SIG-M5 treated with dmso at 0.1 percent for 504 hours (cell line): ENCODE results near the gene TRIM66.
A peak's percentile ranks its signal among the peaks of the same experiment; 100 is the strongest.

ENCODE experiments used
- DNase-seq: peaks from one replicate; lab custom pipeline; 2025; ENCODE audit not compliant: unreplicated experiment; lab: John Stamatoyannopoulos, UW

TRIM66 gene

GRCh38 chr11:8577791-8578581 lies 104.5 kb downstream of the TRIM66 start:
- no peak for DNase-seq

GRCh38 chr11:8574798-8575197 lies 107.7 kb downstream of the TRIM66 start:
- DNase-seq: no peak

GRCh38 chr11:8573777-8574176 lies 108.7 kb downstream of the TRIM66 start:
- no peak for DNase-seq

GRCh38 chr11:8567602-8568198 lies 114.8 kb downstream of the TRIM66 start:
- DNase-seq: no peak

GRCh38 chr11:8566613-8567210 lies 115.8 kb downstream of the TRIM66 start:
- peak; percentile 37 for DNase-seq

GRCh38 chr11:8564526-8564925 lies 117.9 kb downstream of the TRIM66 start:
- DNase-seq: no peak
